Measurements from ENCODE around the gene TNS3.

The TNS3 gene

GRCh38 chr7:47448971-47449370 is 132.9 kb downstream of the TNS3 start:
- no peak for DNase-seq
- no peak for TF ChIP-seq EZH2 (optimal IDR thresholded peaks at IDR 0.05; ENCODE audit: low read depth, low read length)
- TF ChIP-seq, protein P1, sequence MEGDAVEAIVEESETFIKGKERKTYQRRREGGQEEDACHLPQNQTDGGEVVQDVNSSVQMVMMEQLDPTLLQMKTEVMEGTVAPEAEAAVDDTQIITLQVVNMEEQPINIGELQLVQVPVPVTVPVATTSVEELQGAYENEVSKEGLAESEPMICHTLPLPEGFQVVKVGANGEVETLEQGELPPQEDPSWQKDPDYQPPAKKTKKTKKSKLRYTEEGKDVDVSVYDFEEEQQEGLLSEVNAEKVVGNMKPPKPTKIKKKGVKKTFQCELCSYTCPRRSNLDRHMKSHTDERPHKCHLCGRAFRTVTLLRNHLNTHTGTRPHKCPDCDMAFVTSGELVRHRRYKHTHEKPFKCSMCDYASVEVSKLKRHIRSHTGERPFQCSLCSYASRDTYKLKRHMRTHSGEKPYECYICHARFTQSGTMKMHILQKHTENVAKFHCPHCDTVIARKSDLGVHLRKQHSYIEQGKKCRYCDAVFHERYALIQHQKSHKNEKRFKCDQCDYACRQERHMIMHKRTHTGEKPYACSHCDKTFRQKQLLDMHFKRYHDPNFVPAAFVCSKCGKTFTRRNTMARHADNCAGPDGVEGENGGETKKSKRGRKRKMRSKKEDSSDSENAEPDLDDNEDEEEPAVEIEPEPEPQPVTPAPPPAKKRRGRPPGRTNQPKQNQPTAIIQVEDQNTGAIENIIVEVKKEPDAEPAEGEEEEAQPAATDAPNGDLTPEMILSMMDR (IDR thresholded peaks at IDR 0.05; ENCODE audit: low read length): no peak
- no peak overlapping the region for H2AFZ ChIP-seq (ENCODE audit: low read length)
- no peak overlapping the region for H3K9ac ChIP-seq (ENCODE audit: low read length)
- no peaks in the 10 kb centered on the region for H3K27me3 ChIP-seq (replicated peaks; ENCODE audit: insufficient read depth, low read length)
- H3K9me3 ChIP-seq (replicated peaks; ENCODE audit: insufficient read depth, low read length): no peaks in the 10 kb centered on the region
- no peak overlapping the region for H3K4me3 ChIP-seq (ENCODE audit: low read length)
- no peaks in the 10 kb centered on the region; the same call in 1 of the 2 replicates for H3K36me3 ChIP-seq (replicated peaks; ENCODE audit: insufficient read depth, low read length)
- H3K4me2 ChIP-seq (ENCODE audit: low read depth, low read length): no peak overlapping the region
- H3K27ac ChIP-seq (ENCODE audit: low read length): no peak overlapping the region
- no peaks in the 10 kb centered on the region for H3K4me1 ChIP-seq (ENCODE audit: low read length)
- no peaks in the 10 kb centered on the region for H3K9me2 ChIP-seq (replicated peaks; ENCODE audit: insufficient read depth, low read length)
- H3F3A ChIP-seq (ENCODE audit: insufficient read depth, low read length): 0 out of 2 replicates have a peak, but pooled peaks cover 6% of the 10 kb centered on the region
- peaks cover 86% of the 10 kb centered on the region for H4K20me1 ChIP-seq (ENCODE audit: insufficient read depth, low read length)
- H3K79me2 ChIP-seq (ENCODE audit: low read length): peaks cover 100% of the 10 kb centered on the region

- Histone ChIP-seq H3K9ac (ENCODE audit: low read length) (no peak overlapping the region), H3K36me3 (replicated peaks; ENCODE audit: insufficient read depth, low read length) (peaks cover 3% of the 10 kb centered on the region; the same call in 1 of the 2 replicates), H3K79me2 (ENCODE audit: low read length) (peaks cover 100% of the 10 kb centered on the region), H3K4me1 (ENCODE audit: low read length) (no peaks in the 10 kb centered on the region), H3K27me3 (replicated peaks; ENCODE audit: insufficient read depth, low read length) (no peaks in the 10 kb centered on the region), H2AFZ (ENCODE audit: low read length) (no peak overlapping the region), H3K4me2 (ENCODE audit: low read depth, low read length) (no peak overlapping the region), H3K9me3 (replicated peaks; ENCODE audit: insufficient read depth, low read length) (no peaks in the 10 kb centered on the region), H3F3A (ENCODE audit: insufficient read depth, low read length) (0 out of 2 replicates have a peak, but pooled peaks cover 3% of the 10 kb centered on the region), H4K20me1 (ENCODE audit: insufficient read depth, low read length) (peaks cover 86% of the 10 kb centered on the region), H3K9me2 (replicated peaks; ENCODE audit: insufficient read depth, low read length) (no peaks in the 10 kb centered on the region), H3K27ac (ENCODE audit: low read length) (no peak overlapping the region), H3K4me3 (ENCODE audit: low read length) (no peak overlapping the region)
- no peak for DNase-seq
- TF ChIP-seq EZH2 (optimal IDR thresholded peaks at IDR 0.05; ENCODE audit: low read depth, low read length) (no peak), EZH2phosphoT487 (IDR thresholded peaks at IDR 0.05; ENCODE audit: low read length) (no peak)
Measured at GRCh38 chr7:47447621-47448349, 134.1 kb downstream of the TNS3 start.

DNA sequence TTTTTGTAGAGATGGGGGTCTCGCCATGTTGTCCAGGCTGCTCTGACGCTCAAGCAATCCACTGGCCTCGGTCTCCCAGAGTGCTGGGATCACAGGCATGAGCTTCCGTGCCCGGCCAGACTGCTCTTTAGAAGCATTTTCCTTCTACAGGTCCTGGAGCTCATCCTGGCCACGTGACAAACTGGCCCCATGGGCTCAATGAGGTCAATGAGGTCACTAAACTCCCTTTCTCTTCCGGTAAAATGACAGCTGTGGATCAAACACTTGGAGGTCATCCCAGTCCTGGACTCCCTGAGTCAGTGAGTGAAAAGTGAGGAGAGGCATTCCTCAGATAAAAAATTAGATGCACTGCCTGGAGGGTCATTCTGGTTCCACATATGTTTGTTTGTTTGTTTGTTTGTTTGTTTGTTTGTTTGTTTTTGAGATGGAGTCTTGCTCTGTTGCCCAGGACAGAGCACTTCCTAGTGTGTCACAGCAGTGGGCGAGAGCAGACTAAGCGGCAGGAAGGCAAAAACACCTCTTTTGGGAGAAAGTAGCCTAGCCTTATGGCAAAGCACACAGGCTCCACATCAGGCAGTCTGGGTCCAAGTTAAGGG is 134.9 kb downstream of the TNS3 start:
- Histone ChIP-seq H3K9ac (ENCODE audit: low read length) (no peak overlapping the region), H3K9me2 (replicated peaks; ENCODE audit: insufficient read depth, low read length) (no peaks in the 10 kb centered on the region), H3K9me3 (replicated peaks; ENCODE audit: insufficient read depth, low read length) (no peaks in the 10 kb centered on the region), H3K36me3 (replicated peaks; ENCODE audit: insufficient read depth, low read length) (peaks cover 3% of the 10 kb centered on the region; the same call in 1 of the 2 replicates), H3K4me3 (ENCODE audit: low read length) (no peak overlapping the region), H2AFZ (ENCODE audit: low read length) (no peak overlapping the region), H3K27me3 (replicated peaks; ENCODE audit: insufficient read depth, low read length) (no peaks in the 10 kb centered on the region), H3K4me2 (ENCODE audit: low read depth, low read length) (no peak overlapping the region), H3K27ac (ENCODE audit: low read length) (no peak overlapping the region), H4K20me1 (ENCODE audit: insufficient read depth, low read length) (peaks cover 86% of the 10 kb centered on the region), H3K4me1 (ENCODE audit: low read length) (no peaks in the 10 kb centered on the region), H3F3A (ENCODE audit: insufficient read depth, low read length) (0 out of 2 replicates have a peak, but pooled peaks cover 3% of the 10 kb centered on the region), H3K79me2 (ENCODE audit: low read length) (peaks cover 100% of the 10 kb centered on the region)
- TF ChIP-seq, protein P1 (IDR thresholded peaks at IDR 0.05; ENCODE audit: low read length): no peak
- TF ChIP-seq EZH2 (optimal IDR thresholded peaks at IDR 0.05; ENCODE audit: low read depth, low read length): no peak
- TF ChIP-seq EZH2phosphoT487 (IDR thresholded peaks at IDR 0.05; ENCODE audit: low read length): no peak
- DNase-seq: no peak
